ENCODE measurements around the gene MKNK1.

Gene MKNK1

DNA sequence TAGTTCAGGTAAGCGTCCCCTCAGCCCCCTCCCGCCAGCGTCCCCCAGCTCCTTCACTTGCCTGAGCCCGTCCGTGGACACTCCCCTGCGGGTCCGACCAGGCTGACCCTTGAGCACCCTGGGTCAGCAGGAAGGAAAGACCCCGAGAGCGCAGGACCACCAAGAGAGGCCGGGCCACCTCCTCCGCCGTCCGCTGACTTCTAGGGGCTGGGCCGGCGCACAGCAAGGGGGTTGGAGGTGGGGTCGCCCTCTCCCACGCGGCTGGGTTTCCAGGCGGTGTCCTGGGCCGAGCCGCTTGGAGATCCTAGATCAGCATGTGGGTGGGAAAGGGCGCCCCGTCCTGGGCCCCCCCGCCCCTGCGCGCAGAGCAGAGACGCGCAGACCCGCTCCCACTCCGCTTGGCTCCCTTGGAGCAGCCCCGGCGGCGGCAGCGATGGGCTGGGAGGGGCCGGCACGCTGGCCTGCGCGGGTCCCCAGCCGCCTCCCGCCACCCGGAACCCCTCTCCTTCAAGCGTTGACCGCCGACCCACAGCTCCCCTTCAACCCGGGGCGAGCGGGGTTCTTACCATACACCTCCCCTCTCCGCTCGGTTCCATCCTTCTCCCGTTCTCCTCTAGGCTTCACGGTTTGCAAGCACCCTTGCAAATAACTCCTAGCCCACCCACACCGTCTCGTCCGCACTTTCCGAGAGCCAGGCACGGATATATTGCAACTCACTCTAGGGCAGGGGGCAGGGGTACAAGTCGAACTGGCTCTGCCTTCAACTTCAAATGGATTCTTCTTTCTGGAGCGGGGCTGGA, 60.1 kb downstream of the MKNK1 start:
- no peak for DNase-seq (ENCODE audit: low read depth, low spot score)

DNA sequence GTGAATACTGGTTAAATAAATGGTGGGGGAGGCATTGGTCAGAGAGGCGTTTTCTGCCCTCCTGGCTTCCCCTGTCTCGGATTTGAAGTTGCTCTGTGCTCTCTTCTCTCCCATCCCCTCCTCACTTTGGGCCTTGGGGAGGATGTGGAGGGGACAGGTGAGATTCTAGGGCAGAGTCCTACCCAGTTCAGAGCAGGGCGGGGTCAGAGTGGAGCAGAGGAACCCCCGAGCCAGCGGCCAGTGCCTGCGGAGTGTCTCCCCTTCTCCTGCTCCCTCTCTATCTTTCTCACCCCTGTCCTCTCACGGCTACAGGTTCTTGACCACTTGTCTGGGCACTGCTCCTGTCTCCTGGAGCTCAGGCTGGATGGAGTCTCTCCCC, 60.7 kb downstream of the MKNK1 start:
- DNase-seq (ENCODE audit: low read depth, low spot score): no peak

DNA sequence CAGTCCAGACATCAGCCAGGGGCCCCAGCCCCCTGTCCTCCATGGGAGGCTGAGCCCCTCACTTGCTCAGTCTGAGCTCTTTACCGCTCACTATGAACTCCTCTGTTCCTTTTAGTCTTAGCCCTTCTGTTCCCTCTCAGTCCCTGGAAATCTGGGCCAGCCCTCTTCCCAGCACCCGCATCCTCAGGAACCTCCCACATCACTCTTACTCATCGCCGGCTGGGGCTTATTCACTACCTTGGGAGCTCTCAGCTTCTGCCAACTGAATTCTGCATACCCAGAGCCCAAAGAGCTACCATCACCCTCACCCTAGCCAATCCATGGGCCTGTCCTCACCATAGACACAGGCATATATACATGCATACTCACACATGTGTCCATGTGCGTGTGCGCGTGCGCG, 64.1 kb downstream of the MKNK1 start:
- DNase-seq (ENCODE audit: low read depth, low spot score): no peak

DNA sequence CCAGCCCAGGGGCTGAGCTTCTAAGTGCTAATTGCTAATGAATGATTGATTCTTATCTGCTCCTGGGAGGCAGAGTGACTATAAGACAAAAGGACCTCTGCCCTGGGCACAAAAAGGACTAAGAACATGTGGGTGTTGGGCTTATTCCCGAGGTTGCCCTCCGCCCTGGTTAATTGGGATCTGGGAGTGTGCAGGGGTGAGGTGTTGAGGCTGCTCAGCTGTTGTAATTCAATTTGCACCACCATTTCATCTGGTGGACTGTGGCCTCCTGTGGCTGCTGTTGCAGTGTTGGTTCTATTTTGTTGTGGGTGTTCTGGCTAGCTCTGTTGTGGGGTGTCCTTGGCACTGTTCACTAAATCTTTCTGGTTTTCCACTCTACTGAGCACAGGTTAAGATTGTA, 65.9 kb downstream of the MKNK1 start:
- DNase-seq (ENCODE audit: low read depth, low spot score): no peak

DNA sequence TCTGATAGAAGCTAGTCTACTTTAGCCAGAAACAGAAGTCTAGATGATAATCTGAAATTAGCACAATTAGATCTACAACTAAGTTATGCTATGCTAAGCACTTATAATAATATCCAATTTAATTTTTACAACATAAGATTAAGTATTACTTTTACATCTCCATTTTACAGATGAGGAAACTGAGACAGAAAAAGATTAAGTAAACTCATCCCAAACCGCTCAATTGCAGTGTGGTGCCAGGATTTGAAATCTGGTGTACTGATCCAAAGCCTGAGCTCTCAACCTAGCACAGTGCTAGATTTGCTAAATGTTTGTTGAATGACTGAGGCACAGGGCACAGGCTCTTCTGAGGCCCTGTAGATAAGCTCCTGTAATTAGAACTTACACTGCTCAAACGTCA, 66.4 kb downstream of the MKNK1 start:
- DNase-seq (ENCODE audit: low read depth, low spot score): no peak

DNA sequence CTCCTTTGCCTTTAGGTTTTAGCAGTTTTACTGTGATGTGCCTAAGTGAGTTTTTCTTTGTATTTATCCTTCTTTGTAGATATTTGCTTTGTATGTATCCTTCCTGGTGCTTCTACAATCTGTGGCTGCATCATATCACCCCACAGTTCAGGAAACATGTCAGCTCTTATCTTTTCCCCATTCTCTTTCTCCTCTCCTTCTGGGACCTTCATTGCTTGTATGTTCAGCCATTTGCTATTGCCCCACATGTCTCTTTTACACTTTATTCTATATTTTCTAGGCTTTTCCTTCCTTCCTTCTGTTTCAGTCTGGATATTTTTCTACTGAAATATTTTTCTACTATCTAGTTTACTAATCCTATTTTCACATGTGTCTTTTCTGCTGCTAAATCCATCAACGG, 67.5 kb downstream of the MKNK1 start:
- DNase-seq (ENCODE audit: low read depth, low spot score): no peak

DNA sequence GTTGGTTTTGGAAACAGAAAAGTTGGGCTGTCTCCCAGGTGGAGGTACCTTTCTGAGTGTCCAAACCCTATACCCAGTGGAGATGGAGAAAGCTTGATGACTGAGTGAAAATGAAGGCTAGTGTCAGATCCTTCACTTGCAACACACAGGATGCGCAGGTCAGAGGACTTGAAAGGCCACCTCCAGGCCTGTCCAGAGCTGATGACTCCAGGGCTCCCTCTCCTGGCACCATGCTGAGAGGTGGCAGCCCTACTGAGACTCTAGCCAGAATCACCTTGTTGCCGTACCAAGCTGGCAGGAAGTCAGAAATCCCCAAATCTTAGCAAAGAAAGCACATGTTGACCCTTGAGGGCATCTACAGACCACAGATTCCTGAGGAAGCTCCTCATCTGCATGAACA, 69.0 kb downstream of the MKNK1 start:
- no peak for DNase-seq (ENCODE audit: low read depth, low spot score)

DNA sequence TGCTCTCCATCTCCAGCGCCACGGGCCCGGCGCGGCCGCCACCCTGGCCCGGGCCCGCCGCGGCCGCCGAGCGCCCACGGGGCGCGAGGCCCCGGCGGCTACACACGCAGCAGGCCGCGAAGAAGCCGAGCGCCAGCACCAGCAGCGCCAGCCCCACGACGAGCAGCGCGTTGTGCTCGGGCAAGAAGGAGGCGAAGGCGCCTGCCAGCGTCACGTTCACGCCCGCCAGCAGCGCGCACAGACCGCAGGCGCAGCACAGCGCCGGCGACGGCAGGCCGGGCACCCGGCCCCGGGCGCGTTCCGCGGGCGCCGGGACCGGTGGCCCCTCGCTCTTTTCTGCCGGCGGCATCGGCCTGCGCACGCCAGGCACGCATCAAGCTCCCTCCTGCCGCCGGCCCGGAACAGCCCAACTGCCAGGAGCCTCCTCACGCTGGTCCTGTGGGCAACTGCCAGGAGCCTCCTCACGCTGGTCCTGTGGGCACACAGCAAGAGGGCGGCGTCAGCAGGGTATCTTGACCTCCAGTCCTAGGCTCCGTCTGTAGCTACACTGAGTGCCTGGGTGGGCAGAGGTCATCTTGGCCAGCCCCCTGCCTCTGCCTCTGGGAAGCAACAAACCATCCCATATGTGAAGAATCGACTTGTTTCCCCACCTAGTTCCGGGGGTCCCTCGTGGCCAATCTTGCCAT, 70.7 kb downstream of the MKNK1 start:
- DNase-seq (ENCODE audit: low read depth, low spot score): no peak

DNA sequence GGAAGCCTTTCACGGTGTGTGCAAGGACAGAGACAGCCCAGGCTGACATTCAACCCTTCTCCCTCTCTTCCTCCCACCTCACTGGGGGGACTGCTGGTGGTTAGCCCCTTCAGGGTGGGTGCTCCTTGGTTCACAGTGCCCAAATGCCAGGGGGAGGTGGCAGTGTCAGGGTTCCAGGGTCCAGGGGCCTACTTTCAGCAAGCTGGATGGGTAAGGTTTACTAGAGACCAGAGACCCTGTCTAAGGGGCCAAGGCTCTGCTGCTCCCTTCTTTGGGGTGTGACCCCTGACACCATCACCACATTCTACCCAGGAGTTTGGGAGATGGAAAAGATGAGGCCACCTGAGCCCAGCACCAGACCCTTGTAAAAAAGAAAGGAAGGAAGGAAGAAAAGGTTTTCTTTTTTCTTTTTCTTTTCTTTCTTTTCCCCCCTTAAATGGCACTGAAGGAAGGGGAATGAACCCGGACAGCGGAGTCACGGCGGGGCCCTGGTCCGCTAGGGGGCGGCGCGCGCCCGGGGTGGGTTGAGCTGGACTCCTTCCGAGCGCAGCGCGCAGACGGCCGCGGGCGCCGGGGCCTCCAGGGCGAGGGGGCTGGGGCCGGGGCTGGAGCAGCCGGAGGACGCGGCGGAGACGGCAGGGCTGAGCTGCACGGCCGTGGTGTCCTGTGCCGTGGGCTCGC, 71.4 kb downstream of the MKNK1 start:
- DNase-seq (ENCODE audit: low read depth, low spot score): peak; percentile 32

DNA sequence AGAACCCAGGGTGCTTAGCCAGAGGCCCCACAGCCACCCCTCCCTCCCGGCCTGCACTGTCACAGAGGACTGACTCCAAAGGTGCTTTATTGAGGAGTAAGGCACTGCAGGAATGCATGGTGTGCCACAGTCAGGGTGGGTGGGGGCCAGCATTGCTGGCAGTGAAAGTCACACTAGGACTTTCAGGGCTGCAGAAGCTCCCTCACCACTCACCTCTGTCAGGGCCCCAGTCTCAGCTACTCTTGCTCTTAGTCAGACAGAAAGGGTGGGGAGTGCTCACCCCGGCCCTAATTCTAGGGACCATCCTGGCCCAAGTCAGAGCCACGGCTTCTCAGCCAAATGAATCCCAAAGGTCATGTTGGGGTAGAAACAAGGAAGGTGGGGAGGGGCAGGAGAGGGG, 72.0 kb downstream of the MKNK1 start:
- no peak for DNase-seq (ENCODE audit: low read depth, low spot score)

DNA sequence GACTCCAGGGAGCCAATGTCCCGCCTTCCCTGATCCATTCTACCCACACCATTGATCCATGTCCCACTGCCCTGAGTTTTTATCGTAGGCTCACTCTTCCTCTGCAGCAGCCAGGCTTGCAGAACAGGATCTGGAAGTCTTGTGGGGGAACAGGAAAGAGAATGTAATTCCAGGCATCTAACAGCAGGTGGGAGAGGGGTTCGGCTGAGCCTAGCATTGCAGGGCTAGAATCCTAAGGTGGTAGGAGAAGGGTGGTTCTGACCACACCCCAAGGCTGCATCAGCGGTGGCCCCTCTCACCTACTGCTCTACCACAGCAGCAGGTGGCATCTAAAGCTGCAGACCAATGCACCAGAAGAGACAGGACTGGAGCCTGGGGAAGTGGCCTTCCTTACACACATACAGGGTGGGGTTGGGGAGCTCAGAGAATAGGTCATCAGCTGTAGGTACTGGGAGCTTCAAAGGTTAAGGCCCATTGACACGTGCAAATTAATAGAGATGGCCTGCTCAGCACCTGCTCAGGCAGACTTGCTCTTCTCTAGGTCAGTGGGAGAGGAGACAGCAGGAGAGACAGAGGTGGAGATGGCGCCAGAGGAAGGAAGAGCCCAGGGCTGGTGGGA, 73.2 kb downstream of the MKNK1 start:
- DNase-seq (ENCODE audit: low read depth, low spot score): no peak

DNA sequence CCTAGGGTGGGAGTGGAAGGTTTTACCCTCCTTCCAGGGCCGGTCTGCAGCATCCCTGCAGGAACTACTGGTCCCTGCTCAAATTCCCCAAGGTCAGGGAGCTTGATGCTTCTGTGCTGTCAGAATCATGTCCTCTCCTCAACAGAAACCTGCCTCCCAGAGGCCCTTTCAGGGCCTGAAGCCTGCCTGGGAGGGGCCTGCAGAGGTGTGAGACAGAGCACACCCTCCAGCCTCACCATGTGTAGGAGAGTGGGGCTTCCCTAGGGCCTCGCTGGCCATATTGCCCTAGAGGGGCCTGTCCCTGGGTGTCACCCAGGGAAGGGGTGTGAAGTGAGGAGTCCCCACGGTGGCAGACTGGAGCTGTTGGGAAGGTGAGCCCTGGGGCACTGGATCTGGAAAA, 73.8 kb downstream of the MKNK1 start:
- DNase-seq (ENCODE audit: low read depth, low spot score): no peak

DNA sequence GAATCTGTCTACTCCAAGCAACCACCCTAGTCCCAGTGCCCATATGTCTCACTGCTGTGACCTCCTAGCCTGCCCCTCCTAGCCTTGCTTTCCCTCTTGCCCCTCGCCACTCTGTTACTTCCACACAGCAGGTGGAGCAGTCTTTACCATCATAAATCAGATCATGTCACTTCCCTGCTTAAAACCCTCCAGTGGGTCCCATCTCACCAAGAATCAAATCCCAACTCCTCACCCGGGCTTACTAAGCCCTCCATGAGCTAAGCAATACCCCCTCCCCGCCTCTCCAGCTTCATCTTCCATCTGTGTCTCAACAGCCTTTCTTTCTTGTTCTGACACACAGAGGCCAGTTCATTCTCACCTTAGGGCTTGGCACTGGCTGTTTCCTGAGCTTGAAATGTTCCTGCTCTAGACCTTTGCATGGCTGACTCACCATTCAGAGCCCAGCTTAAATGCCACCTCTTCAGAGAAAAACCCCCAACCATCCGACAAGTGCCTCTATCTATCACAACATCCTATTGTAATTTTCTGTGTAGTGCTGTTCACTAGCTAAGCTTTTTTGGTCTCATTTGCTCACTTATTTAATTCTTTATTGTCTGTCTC, 74.9 kb downstream of the MKNK1 start:
- no peak for DNase-seq (ENCODE audit: low read depth, low spot score)

DNA sequence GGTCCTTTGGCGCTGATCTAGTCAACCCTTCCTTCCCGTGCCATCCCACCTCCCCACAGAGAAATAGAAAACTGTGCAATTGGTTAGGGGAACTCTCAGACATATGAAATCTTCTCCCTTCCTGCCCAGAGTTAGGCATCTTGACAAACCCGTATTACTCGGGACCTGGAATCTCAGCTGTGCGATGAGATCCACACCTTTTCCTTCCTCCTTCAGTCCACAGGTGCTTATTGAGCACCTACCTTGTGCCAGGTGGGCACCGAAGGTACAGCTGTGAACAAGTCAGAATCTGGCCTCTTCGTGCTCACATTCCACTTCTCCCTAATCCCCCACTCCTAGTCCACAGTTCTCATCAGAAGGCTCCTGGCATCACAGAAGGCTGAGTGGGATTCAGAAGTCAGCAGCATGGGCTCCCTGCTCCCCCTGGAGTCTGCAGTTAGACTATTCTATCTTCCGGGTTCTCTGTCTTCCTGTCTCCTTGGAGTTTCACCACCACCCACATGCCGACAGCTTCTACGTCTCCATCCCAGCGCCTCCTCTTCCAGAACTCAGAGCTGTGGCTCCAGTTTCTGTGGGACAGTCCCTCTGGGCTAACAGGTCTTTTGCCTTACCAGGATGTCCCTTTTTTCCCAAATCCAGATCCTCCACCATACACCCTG, 75.6 kb downstream of the MKNK1 start:
- DNase-seq (ENCODE audit: low read depth, low spot score): no peak

DNA sequence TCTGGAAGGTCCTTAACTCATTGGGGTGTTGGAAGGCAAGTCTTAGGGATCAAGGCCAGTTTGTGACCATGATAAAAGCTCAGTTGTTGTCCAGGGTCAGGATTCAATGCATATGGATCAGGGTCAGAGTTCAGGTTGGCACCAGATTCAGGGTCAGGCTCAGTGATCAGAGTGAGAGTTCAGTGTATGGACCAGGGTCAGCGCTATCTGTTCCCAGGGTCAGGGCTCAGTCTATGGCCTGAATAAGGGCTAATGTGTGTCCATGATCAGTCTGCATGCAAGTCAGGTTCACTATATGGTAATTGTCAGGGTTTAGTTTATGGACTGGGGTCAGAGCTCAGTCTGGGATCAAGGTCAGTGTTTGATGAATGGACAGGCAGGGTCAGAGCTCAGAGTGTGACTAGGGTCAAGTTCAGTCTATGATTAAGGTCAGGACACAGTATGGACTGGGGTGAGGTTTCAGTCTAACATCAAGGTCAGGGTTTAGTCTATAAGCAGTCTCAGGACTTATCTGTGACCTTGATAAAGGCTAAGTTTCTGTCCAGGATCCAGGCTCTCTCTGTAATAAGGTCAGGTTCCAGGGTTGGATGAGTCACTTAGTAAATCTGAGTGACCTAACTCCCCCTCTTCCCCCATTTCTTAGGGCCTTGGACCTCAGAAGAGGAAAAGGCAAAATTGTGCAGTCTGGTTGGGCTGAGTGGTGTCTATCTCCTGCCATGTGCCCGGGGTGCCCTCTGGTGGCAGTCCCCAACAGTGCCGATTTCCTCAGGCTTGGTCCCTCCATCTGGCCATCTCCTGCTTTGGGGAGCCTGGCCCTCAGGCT, 76.4 kb downstream of the MKNK1 start:
- DNase-seq (ENCODE audit: low read depth, low spot score): peak; percentile 22

DNA sequence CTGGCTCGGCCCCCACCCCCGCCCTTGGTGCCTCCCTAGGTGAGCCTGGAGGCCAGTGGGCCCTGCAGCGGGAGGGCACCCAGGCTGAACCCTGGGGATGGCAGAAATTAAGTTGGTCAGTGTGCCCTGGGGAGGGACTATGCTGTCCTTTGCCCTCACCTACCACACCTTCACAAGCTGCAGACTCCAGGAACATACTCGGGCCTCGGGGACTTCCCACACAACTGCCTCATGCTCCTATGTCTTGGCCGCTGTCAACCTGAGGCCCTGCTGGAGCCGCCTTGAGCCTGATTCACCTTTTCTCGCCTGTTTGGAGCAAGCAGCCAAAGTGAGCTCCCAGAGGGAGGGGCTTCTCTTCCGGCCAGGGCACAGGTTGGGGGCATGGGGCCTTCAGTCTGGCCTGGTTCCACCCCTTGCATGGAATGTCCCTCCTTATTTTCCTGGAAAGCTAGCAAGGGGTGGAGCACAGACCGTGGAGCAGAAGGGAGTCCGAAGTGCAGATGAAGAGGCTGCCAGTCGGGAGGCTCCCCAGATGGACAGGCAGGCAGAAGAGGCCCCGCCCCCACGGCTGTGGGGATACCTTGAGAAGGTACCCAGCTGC, 77.3 kb downstream of the MKNK1 start:
- DNase-seq (ENCODE audit: low read depth, low spot score): no peak

DNA sequence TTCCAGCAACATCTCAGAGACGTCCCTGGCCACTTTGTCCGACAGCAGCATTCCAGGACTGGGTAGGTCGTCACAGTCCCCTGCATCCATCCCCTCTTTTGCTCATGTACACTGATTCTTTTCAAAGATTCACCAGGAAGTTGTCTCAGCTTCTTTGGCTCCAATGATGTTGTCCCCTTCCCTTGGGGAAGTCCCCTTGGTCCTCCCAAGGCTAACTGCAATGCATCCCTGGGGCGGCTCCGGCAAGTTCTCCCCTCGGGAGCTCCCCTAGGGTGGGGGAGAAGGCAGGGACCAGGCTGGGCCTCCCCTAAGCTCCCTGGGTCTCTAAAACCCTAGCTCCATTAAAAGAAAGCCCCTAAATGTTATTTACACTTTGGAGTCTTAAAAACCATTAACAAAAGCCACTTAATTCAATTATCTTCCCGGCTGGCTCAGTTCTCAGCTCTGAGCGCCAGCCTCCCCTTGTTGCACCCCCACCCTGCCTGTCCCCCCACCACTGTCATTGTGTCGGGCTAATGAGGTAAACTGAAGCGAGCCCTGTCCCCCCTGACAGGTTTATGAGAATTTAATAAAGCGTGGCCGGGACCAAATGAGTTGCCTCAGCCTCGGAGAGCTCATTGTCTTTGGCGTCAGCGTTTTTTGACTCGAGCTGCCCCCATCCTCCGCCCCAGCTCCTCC, 77.9 kb downstream of the MKNK1 start:
- no peak for DNase-seq (ENCODE audit: low read depth, low spot score)

DNA sequence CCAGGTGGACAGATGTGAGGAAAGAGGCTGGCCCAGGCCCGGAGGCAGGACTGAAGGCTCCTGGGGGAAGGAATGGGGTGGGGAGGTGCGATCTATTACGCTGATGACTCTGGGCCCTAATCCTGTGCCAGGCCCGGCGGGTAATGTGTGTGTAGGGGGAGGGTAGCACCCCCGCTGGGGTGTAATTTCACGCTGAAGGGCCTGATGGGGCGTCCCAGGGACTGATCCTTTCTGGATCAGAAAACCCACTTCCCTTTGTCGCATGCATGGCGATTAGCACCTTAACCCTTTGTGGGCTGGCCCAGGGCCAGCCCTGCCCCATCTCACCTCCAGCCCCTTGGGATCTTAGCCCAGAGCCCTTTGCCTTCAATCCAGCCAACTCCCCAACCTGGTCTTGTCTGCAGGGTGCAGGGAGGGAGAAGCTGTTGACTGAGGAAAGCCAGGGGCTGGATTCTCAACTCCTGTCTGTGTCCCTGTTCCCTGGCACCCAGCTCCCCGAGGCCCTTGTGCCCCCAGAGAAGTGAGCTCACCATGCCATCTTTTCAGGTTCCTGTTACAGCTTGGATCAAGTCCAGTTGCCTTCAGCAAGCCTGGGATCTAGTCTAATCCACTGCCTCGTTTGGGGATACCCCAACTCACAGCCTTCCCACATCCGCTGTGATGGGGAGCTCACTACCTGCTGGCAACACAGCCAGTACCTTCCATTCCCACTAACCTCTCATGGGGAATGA, 78.7 kb downstream of the MKNK1 start:
- no peak for DNase-seq (ENCODE audit: low read depth, low spot score)

DNA sequence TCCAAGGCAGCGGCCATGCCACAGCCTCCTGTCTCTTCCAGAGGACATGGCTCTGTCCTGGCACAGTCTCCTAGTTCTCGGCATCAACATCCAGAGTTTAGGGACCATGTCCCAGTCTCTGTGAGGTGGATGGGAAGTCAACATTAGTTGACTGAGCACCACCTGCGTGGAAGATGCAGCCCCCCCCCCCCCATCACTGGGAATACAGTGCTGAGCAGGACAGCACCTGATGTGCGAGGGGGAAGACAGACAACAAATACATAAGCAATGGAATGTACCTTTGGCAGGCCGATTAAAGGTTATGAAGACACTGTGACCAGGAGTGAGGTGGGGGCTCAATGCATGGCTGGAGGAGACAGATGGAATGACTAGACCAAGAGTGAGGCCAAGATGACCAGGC, 79.2 kb downstream of the MKNK1 start:
- no peak for DNase-seq (ENCODE audit: low read depth, low spot score)
